Activated naive CD8-positive, alpha-beta T cell treated with anti-CD3 and anti-CD28 coated beads, Interleukin-2, amount 50 U/mL, for 24 hours (primary cell): ENCODE results near the gene PRR36.

Source experiments
- ATAC-seq: fragments of 150-1000 bp; cut with Tn5 transposase; one replicate; pipeline ENCODE4 v1.10.0; 2021
- DNase-seq: peaks from one replicate; pipeline ENCODE4 v3.0.0; 2021
- H3K27ac Mint-ChIP-seq: one replicate; pipeline ENCODE4 v1.8.0; 2021; ENCODE audit warnings: mild to moderate bottlenecking, mixed read lengths
- H3K27me3 Mint-ChIP-seq: one replicate; pipeline ENCODE4 v1.8.0; 2021; ENCODE audit warnings: mixed read lengths
- H3K36me3 Mint-ChIP-seq: one replicate; pipeline ENCODE4 v1.8.0; 2021; ENCODE audit warnings: low read depth, mixed read lengths
- H3K4me1 Mint-ChIP-seq: one replicate; pipeline ENCODE4 v1.8.0; 2021; ENCODE audit warnings: mixed read lengths
- H3K4me3 Mint-ChIP-seq: one replicate; pipeline ENCODE4 v1.8.0; 2021; ENCODE audit warnings: mild to moderate bottlenecking, moderate library complexity, mixed read lengths
- H3K9me3 Mint-ChIP-seq: one replicate; pipeline ENCODE4 v1.8.0; 2021; ENCODE audit warnings: mixed read lengths

PRR36 gene

GRCh38 chr19:7844405-7844804 lies 29.8 kb downstream of the PRR36 start:
- Mint-ChIP-seq H3K9me3 (no peaks in the 10 kb centered on the region), H3K4me3 (no peak overlapping the region), H3K27ac (no peak overlapping the region), H3K4me1 (no peaks in the 10 kb centered on the region), H3K27me3 (no peaks in the 10 kb centered on the region), H3K36me3 (no peaks in the 10 kb centered on the region)
- no peak for ATAC-seq
- no peak for DNase-seq

- H3K36me3 Mint-ChIP-seq, result no peaks in the 10 kb centered on the region
- ATAC-seq (no peak), DNase-seq (no peak)
- no peaks in the 10 kb centered on the region for H3K4me1 Mint-ChIP-seq
- H3K27me3 Mint-ChIP-seq, result no peaks in the 10 kb centered on the region
- H3K27ac Mint-ChIP-seq, result no peak overlapping the region
- no peak overlapping the region for H3K4me3 Mint-ChIP-seq
- H3K9me3 Mint-ChIP-seq, result no peaks in the 10 kb centered on the region
Measured at GRCh38 chr19:7843521-7843920, 30.7 kb downstream of the PRR36 start.

- Mint-ChIP-seq H3K27me3 (no peaks in the 10 kb centered on the region), H3K4me1 (no peaks in the 10 kb centered on the region), H3K36me3 (no peaks in the 10 kb centered on the region), H3K4me3 (no peak overlapping the region), H3K9me3 (no peaks in the 10 kb centered on the region), H3K27ac (no peak overlapping the region)
- ATAC-seq (no peak), DNase-seq (no peak)
Measured at GRCh38 chr19:7842661-7843294, 31.4 kb downstream of the PRR36 start.

GRCh38 chr19:7841751-7842660 lies 32.2 kb downstream of the PRR36 start:
- Mint-ChIP-seq H3K9me3 (no peaks in the 10 kb centered on the region), H3K36me3 (no peaks in the 10 kb centered on the region), H3K4me1 (no peaks in the 10 kb centered on the region), H3K27me3 (no peaks in the 10 kb centered on the region), H3K27ac (no peak overlapping the region), H3K4me3 (no peak overlapping the region)
- ATAC-seq (no peak), DNase-seq (no peak)

- no peaks in the 10 kb centered on the region for H3K9me3 Mint-ChIP-seq
- H3K36me3 Mint-ChIP-seq, result no peaks in the 10 kb centered on the region
Measured at GRCh38 chr19:7840629-7841028, 33.6 kb downstream of the PRR36 start.

GRCh38 chr19:7839476-7839875 lies 34.7 kb downstream of the PRR36 start:
- H3K36me3 Mint-ChIP-seq, result no peaks in the 10 kb centered on the region
- ATAC-seq, result no peak
- no peak for DNase-seq
- no peaks in the 10 kb centered on the region for H3K4me1 Mint-ChIP-seq
- H3K9me3 Mint-ChIP-seq, result no peaks in the 10 kb centered on the region
- H3K4me3 Mint-ChIP-seq, result no peak overlapping the region
- H3K27ac Mint-ChIP-seq, result no peak overlapping the region
- H3K27me3 Mint-ChIP-seq, result no peaks in the 10 kb centered on the region

More at GRCh38 chr19:7840629-7841028, 33.6 kb downstream of the PRR36 start:
- DNase-seq, result no peak
- H3K27ac Mint-ChIP-seq, result no peak overlapping the region
- H3K4me3 Mint-ChIP-seq, result no peak overlapping the region
- no peak for ATAC-seq
- no peaks in the 10 kb centered on the region for H3K4me1 Mint-ChIP-seq
- H3K27me3 Mint-ChIP-seq, result no peaks in the 10 kb centered on the region

- no peaks in the 10 kb centered on the region for H3K9me3 Mint-ChIP-seq
- no peaks in the 10 kb centered on the region for H3K27me3 Mint-ChIP-seq
- peaks cover 17% of the 10 kb centered on the region for H3K4me1 Mint-ChIP-seq
- ATAC-seq, result no peak
- H3K4me3 Mint-ChIP-seq, result no peak overlapping the region
- no peak overlapping the region for H3K27ac Mint-ChIP-seq
- no peak for DNase-seq
- H3K36me3 Mint-ChIP-seq, result no peaks in the 10 kb centered on the region
Measured at GRCh38 chr19:7833225-7834099, 40.7 kb downstream of the PRR36 start.

GRCh38 chr19:7832781-7833180 lies 41.4 kb downstream of the PRR36 start:
- ATAC-seq (no peak), DNase-seq (no peak)
- Mint-ChIP-seq H3K9me3 (no peaks in the 10 kb centered on the region), H3K36me3 (no peaks in the 10 kb centered on the region), H3K27ac (no peak overlapping the region), H3K4me1 (peaks cover 17% of the 10 kb centered on the region), H3K27me3 (peaks cover 2% of the 10 kb centered on the region), H3K4me3 (no peak overlapping the region)

- ATAC-seq (no peak), DNase-seq (no peak)
- no peaks in the 10 kb centered on the region for H3K9me3 Mint-ChIP-seq
- H3K36me3 Mint-ChIP-seq, result no peaks in the 10 kb centered on the region
- H3K27me3 Mint-ChIP-seq, result peaks cover 4% of the 10 kb centered on the region
- H3K4me1 Mint-ChIP-seq, result peaks cover 17% of the 10 kb centered on the region
- no peak overlapping the region for H3K4me3 Mint-ChIP-seq
- no peak overlapping the region for H3K27ac Mint-ChIP-seq
Measured at GRCh38 chr19:7832009-7832408, 42.2 kb downstream of the PRR36 start.

- no peak for ATAC-seq
- Mint-ChIP-seq H3K9me3 (no peaks in the 10 kb centered on the region), H3K27me3 (peaks cover 4% of the 10 kb centered on the region), H3K4me1 (peaks cover 17% of the 10 kb centered on the region), H3K27ac (no peak overlapping the region), H3K4me3 (peak overlapping the region; percentile 73), H3K36me3 (no peaks in the 10 kb centered on the region)
- DNase-seq, result no peak
Measured at GRCh38 chr19:7831452-7831851, 42.7 kb downstream of the PRR36 start.

GRCh38 chr19:7830823-7831222 lies 43.4 kb downstream of the PRR36 start:
- Mint-ChIP-seq H3K36me3 (no peaks in the 10 kb centered on the region), H3K27ac (no peak overlapping the region), H3K4me1 (peaks cover 17% of the 10 kb centered on the region), H3K27me3 (peaks cover 4% of the 10 kb centered on the region), H3K4me3 (peak overlapping the region; percentile 73), H3K9me3 (no peaks in the 10 kb centered on the region)
- DNase-seq (no peak), ATAC-seq (no peak)

GRCh38 chr19:7830272-7830771 lies 43.9 kb downstream of the PRR36 start:
- Mint-ChIP-seq H3K4me1 (peaks cover 17% of the 10 kb centered on the region), H3K9me3 (no peaks in the 10 kb centered on the region), H3K4me3 (peak overlapping the region; percentile 83), H3K27me3 (peaks cover 5% of the 10 kb centered on the region), H3K36me3 (no peaks in the 10 kb centered on the region), H3K27ac (no peak overlapping the region)
- no peak for DNase-seq
- ATAC-seq, result peak; percentile 5

- peak within 1 kb of the TSS; percentile 83 for H3K4me3 Mint-ChIP-seq
- H3K9me3 Mint-ChIP-seq, result no peaks in the 10 kb centered on the region
- ATAC-seq (peak; percentile 88), DNase-seq (peak; percentile 100)
- peaks cover 5% of the 10 kb centered on the region for H3K27me3 Mint-ChIP-seq
- peak within 1 kb of the TSS; percentile 79 for H3K27ac Mint-ChIP-seq
- H3K4me1 Mint-ChIP-seq, result peaks cover 17% of the 10 kb centered on the region
- H3K36me3 Mint-ChIP-seq, result no peaks in the 10 kb centered on the region
Measured at GRCh38 chr19:7829561-7830271, 44.5 kb downstream of the PRR36 start, which contains the start of gene EVI5L. Gene EVI5L (plus strand): TSS chr19:7830218. CDS start chr19:7846543, 16,325 bp downstream.

GRCh38 chr19:7829166-7829520 lies 45.0 kb downstream of the PRR36 start:
- DNase-seq (no peak), ATAC-seq (no peak)
- Mint-ChIP-seq H3K36me3 (no peaks in the 10 kb centered on the region), H3K4me1 (peaks cover 17% of the 10 kb centered on the region), H3K27me3 (peaks cover 5% of the 10 kb centered on the region), H3K27ac (peak overlapping the region; percentile 79), H3K4me3 (peak overlapping the region; percentile 83), H3K9me3 (no peaks in the 10 kb centered on the region)
